WI38 (cell line): ENCODE results near the gene TMCC1.

ENCODE experiments used
- H3K4me3 ChIP-seq: 2 replicates; pipeline ENCODE4 v1.5.1; 2011; ENCODE audit warnings: low read depth, mild to moderate bottlenecking, control low read depth, low read length
- CTCF ChIP-seq: IDR thresholded peaks from 2 replicates; pipeline ENCODE4 v1.5.1; 2012; ENCODE audit warnings: low read depth, mild to moderate bottlenecking, control low read depth, low read length

TMCC1 gene

GRCh38 chr3:129608936-129609590, 284.4 kb downstream of the TMCC1 start:
- H3K4me3 ChIP-seq, result no peak overlapping the region
- TF ChIP-seq CTCF, result no peak

GRCh38 chr3:129608087-129608935, 285.2 kb downstream of the TMCC1 start:
- no peak overlapping the region for H3K4me3 ChIP-seq

GRCh38 chr3:129607391-129608068, 286.0 kb downstream of the TMCC1 start:
- no peak for TF ChIP-seq CTCF
- H3K4me3 ChIP-seq, result peak overlapping the region; percentile 57

More at GRCh38 chr3:129608087-129608935, 285.2 kb downstream of the TMCC1 start:
- peak; percentile 30 for TF ChIP-seq CTCF

GRCh38 chr3:129606636-129607390, 286.7 kb downstream of the TMCC1 start, which contains the start of gene PLXND1:
PLXND1 (minus strand) TSS chr3:129606676; CDS start chr3:129606639, 37 bp downstream.
- TF ChIP-seq CTCF, result no peak

GRCh38 chr3:129605922-129606635, 287.4 kb downstream of the TMCC1 start:
- peak overlapping the region; percentile 61 for H3K4me3 ChIP-seq
- no peak for TF ChIP-seq CTCF

More at GRCh38 chr3:129606636-129607390, 286.7 kb downstream of the TMCC1 start, which contains the start of gene PLXND1:
- peak within 1 kb of the TSS; percentile 61 for H3K4me3 ChIP-seq

GRCh38 chr3:129605203-129605921, 288.1 kb downstream of the TMCC1 start:
- TF ChIP-seq CTCF, result no peak
- H3K4me3 ChIP-seq, result peak overlapping the region; percentile 61
